NCI-H2227 (cell line): ENCODE results near the gene SERTAD2.

Experiments used
- DNase-seq: peaks from one replicate; lab custom pipeline; 2025; ENCODE audit not compliant: unreplicated experiment; lab: John Stamatoyannopoulos, UW

The SERTAD2 gene

DNA sequence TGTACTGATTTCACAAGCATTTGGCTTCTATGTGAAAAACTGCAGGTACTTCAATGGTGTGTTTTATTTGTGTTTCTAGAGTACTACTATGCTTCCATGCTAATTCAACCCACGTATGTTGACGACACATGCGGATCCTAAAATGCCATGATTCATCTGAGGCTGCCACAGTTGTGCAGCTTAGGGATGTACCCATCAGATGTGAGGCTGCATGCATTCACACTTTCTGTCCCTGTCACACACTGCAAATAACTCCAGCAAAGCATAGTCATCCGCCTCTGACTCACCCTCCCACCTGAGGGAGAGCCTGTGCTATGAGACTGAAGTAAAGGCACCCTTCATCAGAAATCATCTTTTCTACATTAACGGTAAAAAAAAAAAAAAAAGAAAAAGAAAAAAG lies 22.1 kb upstream of the SERTAD2 start:
- no peak for DNase-seq

- no peak for DNase-seq
These were observed 19.0 kb upstream of the SERTAD2 start for GRCh38 chr2:64672708-64673107.

DNA sequence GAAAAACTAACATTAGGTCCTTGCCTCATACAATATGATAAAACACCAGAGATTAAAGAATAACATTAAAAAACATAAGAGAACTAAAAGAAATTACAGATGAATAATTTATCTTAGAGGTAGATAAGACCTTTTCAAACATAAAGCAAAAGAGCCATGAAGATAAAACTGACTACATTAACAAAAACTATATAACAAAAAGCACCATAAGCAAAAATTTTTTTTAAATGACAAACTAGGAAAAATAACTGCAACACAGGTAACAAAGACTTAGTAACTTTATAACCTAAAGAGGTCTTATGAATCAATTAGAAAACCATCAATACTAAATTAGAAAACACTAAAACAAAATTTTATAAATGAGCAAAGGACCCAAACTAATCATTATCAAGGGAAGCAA lies 16.3 kb upstream of the SERTAD2 start:
- no peak for DNase-seq

- no peak for DNase-seq
These were observed 15.6 kb upstream of the SERTAD2 start for GRCh38 chr2:64669288-64669687.

- DNase-seq = no peak
These were observed 14.8 kb upstream of the SERTAD2 start for GRCh38 chr2:64668542-64668941.

- DNase-seq = no peak
These were observed 13.8 kb upstream of the SERTAD2 start for GRCh38 chr2:64667535-64667934.

GRCh38 chr2:64666810-64667438 lies 13.2 kb upstream of the SERTAD2 start:
- no peak for DNase-seq

GRCh38 chr2:64665709-64666108 lies 12.0 kb upstream of the SERTAD2 start:
- no peak for DNase-seq

- DNase-seq = no peak
These were observed 9.7 kb upstream of the SERTAD2 start for GRCh38 chr2:64663402-64663801.

- DNase-seq = no peak
These were observed 8.0 kb upstream of the SERTAD2 start for GRCh38 chr2:64661741-64662169.

GRCh38 chr2:64659252-64659651 lies 5.5 kb upstream of the SERTAD2 start:
- no peak for DNase-seq

DNA sequence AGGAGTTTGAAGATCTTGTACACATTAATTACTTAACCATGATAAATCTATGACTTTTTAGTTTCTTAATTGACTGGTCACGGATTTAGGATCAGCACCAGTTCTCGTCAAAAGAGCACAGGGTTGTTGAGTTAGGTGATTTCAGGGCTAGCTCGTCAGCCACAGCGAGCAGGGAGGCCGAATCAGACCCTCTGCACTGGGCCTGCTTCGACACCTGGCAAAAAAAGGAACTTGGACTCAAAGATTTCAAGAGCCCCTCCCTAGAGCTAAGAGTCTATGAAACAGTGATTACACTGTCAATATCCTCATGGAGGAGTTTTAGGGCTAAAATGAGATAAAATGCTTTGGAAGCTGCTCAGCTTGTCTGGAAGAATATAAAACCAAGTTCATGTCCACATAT lies 4.6 kb upstream of the SERTAD2 start:
- DNase-seq = no peak

DNA sequence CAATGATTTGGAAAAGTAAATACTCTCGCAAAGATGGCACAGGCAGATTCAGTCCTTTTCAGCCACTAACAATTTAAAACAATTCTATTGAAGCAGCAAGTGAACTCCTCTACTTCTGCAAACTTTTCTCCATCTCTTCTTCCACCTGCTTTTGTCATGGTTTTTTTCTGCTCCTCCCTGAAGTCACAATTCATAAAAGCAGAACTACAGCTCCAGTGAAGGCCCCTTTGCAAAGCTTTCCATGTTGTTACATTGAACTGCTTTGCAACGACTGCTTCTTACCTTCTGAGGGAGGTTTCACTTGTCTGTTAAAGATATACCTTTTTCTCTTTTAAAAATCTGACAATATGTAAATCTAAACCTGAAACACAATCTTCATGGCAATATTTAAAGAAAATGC lies 3.7 kb upstream of the SERTAD2 start:
- DNase-seq = no peak

- no peak for DNase-seq
These were observed 2.7 kb upstream of the SERTAD2 start for GRCh38 chr2:64656379-64656778.

DNA sequence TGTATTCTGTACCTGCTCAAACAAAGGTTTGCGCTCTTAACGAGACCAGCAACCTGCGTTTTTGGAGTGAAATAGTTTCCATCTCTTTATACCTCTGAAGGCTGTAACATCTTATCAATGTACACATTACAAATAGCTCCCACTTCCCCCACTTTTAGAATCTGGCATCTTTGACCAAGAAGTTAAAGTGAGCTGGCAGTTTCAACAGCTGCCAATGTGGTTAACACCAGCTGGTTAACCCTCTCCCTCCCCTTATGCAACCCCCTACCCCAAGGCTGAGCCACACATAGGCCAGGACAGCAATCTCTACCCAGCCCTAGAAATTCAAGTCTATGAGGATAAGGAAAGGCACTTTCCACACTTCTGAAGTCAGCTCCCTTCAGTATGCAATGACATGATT lies 2.2 kb upstream of the SERTAD2 start:
- no peak for DNase-seq

- peak; percentile 19 for DNase-seq
These were observed 1.4 kb upstream of the SERTAD2 start for GRCh38 chr2:64655018-64655664.

DNA sequence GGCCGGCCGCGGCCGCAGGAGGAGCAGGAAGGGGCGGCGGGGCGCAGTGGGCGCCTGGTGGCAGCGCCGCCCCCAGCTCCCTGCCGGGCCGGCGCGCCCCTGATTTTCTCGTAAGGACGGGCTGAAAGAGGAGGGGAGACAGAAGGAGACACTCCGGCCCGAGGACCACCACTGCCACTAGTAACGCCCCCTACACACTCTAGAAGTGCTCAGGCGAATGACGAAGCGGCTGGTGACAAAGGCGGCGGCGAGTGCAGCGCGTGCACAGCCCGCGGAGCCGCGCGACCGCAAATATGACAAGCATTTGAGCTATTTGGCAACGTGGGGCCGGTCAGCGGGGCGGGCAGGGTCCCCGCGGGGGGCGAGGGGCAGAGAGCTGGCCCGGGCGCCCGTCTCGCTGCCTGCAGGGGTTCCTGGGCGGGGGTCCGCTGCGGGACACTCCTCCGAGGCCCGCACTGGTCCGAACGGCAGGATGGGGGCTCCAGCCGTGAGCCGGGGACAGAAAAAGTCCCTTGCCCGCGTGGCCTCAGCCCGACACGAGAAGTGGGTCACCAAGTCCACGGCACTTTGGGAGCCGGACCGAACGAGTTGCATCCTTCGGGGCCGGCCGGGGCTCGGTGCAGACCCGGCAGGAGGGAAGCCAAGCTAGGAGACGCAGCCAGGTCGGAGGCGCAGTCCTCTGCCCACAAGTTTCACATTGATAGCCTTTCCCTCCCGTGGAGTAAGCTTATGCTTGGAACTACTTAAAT lies 524 bp upstream of the SERTAD2 start:
- DNase-seq = peak; percentile 88

GRCh38 chr2:64652231-64653108 lies 1.2 kb downstream of the SERTAD2 start:
- peak; percentile 23 for DNase-seq

- DNase-seq = no peak
These were observed 2.1 kb downstream of the SERTAD2 start for GRCh38 chr2:64651590-64651989.

DNA sequence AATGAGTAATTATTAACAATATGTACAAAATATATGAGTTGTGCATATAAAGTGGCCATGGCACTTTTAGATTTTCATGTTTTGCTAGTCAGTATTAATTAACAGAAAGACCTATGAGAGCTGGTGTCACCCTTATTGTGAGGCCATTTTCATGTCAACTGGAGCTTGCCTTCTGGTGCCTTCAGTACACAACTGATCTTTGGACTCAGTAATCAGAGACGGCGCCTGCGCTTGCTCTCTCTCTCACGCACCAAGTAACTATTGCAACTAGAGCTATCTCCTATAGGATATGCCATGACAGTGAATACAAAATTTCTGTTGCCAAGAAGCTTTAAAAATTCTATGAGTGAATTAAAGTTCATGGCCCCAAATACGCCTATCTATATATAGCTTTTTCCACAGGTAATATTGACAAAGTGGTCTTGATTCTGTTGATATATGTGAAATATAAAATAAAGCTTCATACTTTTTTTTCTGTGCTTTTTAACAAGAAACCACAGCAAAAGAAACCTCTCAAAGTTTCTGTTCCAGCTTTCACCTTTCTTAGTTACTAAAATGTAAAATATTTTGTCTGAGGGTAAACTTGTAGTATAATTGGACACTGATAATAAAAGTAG lies 2.9 kb downstream of the SERTAD2 start:
- DNase-seq = no peak

- no peak for DNase-seq
These were observed 3.4 kb downstream of the SERTAD2 start for GRCh38 chr2:64650296-64650695.
